HUES6 (cell line): ENCODE data around the gene GLRX3.
"Not testable (repeated sequence)": the region's sequence is repeated elsewhere in the genome, so short reads cannot be mapped to it uniquely, and the experiment has no call there.

Experiments used
- H3K27ac ChIP-seq: 2 replicates; pipeline ENCODE4 v1.7.0; 2013; ENCODE audit warnings: low read depth, mild to moderate bottlenecking, low read length, inconsistent platforms
- H3K27me3 ChIP-seq: 2 replicates; pipeline ENCODE4 v1.6.1; 2013; ENCODE audit warnings: low read length; ENCODE audit not compliant: control insufficient read depth, insufficient read depth
- H3K36me3 ChIP-seq: 2 replicates; pipeline ENCODE4 v1.6.1; 2013; ENCODE audit warnings: low read length; ENCODE audit not compliant: control insufficient read depth, insufficient read depth
- H3K4me1 ChIP-seq: 2 replicates; pipeline ENCODE4 v1.6.1; 2013; ENCODE audit warnings: low read length; ENCODE audit not compliant: control insufficient read depth, insufficient read depth
- H3K4me3 ChIP-seq: 2 replicates; pipeline ENCODE4 v1.5.1; 2013; ENCODE audit warnings: low read depth, low read length
- H3K9ac ChIP-seq: one replicate; pipeline ENCODE4 v1.6.1; 2013; ENCODE audit warnings: mild to moderate bottlenecking, low read length
- H3K9me3 ChIP-seq: 2 replicates; pipeline ENCODE4 v1.6.1; 2013; ENCODE audit warnings: low read depth, low read length; ENCODE audit not compliant: control insufficient read depth, insufficient read depth

GLRX3 gene

GRCh38 chr10:130136226-130137089, at the start of gene GLRX3:
Gene GLRX3 (plus strand): TSS chr10:130136391. CDS start chr10:130136421, 30 bp downstream.
- Histone ChIP-seq H3K27me3 (no peaks in the 10 kb centered on the region), H3K4me3 (peak within 1 kb of the TSS; percentile 97), H3K4me1 (peaks cover 15% of the 10 kb centered on the region), H3K9ac (peak within 1 kb of the TSS; percentile 80), H3K36me3 (peaks cover 2% of the 10 kb centered on the region; the same call in 1 of the 2 replicates), H3K9me3 (no peaks in the 10 kb centered on the region), H3K27ac (peak within 1 kb of the TSS; percentile 93; the same call in 1 of the 2 replicates)

- H3K9ac ChIP-seq, H3K9me3 ChIP-seq, H3K4me1 ChIP-seq, H3K27ac ChIP-seq, H3K36me3 ChIP-seq, H3K4me3 ChIP-seq, H3K27me3 ChIP-seq: not testable (repeated sequence)
Observed at GRCh38 chr10:130090565-130090964, 45.6 kb upstream of the GLRX3 start.

DNA sequence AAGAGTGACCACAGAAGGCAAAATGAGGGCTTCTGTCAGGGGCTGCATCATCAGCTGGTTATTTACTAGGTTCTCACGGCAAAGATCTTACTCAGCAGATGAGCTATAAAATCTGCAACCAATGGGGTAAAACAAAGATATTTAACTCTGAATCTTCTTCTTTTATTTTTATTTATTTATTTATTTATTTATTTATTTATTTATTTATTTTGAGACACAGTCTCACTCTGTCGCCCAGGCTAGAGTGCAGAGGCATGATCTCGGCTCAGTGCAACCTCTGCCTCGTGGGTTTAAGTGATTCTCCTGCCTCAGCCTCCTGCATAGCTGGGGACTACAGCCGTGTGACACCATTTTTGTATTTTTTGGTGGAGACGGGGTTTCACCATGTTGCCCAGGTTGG, 36.8 kb upstream of the GLRX3 start:
- Histone ChIP-seq H3K27me3 (no peaks in the 10 kb centered on the region), H3K36me3 (no peaks in the 10 kb centered on the region), H3K9me3 (no peaks in the 10 kb centered on the region), H3K9ac (no peak overlapping the region), H3K27ac (no peak overlapping the region), H3K4me1 (no peaks in the 10 kb centered on the region), H3K4me3 (no peak overlapping the region)

- no peaks in the 10 kb centered on the region for H3K36me3 ChIP-seq
- peaks cover 12% of the 10 kb centered on the region for H3K4me1 ChIP-seq
- H3K9me3 ChIP-seq = no peaks in the 10 kb centered on the region
- H3K9ac ChIP-seq = peak overlapping the region; percentile 37
- H3K27me3 ChIP-seq = no peaks in the 10 kb centered on the region
- H3K4me3 ChIP-seq = peak overlapping the region; percentile 44
- 0 out of 2 replicates have a peak overlapping the region, but pooled peaks have one; percentile 27 for H3K27ac ChIP-seq
Observed at GRCh38 chr10:130105724-130106123, 30.5 kb upstream of the GLRX3 start.

DNA sequence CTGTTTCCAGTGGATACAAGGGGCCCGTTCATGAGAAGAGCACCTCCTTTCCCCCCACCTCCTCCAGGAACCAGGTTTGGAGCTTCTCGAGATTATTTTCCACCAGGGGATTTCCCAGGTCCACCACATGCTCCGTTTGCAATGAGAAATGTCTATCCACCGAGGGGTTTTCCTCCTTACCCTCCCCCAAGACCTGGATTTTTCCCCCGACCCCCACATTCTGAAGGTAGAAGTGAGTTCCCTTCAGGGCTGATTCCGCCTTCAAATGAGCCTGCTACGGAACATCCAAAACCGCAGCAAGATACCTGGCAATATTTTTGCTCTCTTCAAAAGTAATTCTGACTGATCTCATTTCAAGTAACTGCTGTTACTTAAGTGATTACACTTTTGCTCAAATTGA, 28.0 kb upstream of the GLRX3 start:
- not testable (repeated sequence) for H3K27me3 ChIP-seq, H3K27ac ChIP-seq, H3K36me3 ChIP-seq, H3K4me3 ChIP-seq, H3K9me3 ChIP-seq, H3K9ac ChIP-seq
- peaks cover 12% of the 10 kb centered on the region for H3K4me1 ChIP-seq

- no peaks in the 10 kb centered on the region for H3K36me3 ChIP-seq
- H3K9me3 ChIP-seq = peaks cover 11% of the 10 kb centered on the region
- H3K27ac ChIP-seq = no peak overlapping the region
- H3K9ac ChIP-seq = no peak overlapping the region
- H3K27me3 ChIP-seq = no peaks in the 10 kb centered on the region
- peak overlapping the region; percentile 91 for H3K4me3 ChIP-seq
- peaks cover 12% of the 10 kb centered on the region for H3K4me1 ChIP-seq
Observed at GRCh38 chr10:130108934-130109604, 27.1 kb upstream of the GLRX3 start.

GRCh38 chr10:130109796-130110245, 26.4 kb upstream of the GLRX3 start:
- Histone ChIP-seq H3K9ac (peak overlapping the region; percentile 82), H3K27me3 (no peaks in the 10 kb centered on the region), H3K36me3 (no peaks in the 10 kb centered on the region), H3K4me3 (peak overlapping the region; percentile 91), H3K9me3 (peaks cover 11% of the 10 kb centered on the region), H3K4me1 (peaks cover 12% of the 10 kb centered on the region), H3K27ac (peak overlapping the region; percentile 33; the same call in 1 of the 2 replicates)

DNA sequence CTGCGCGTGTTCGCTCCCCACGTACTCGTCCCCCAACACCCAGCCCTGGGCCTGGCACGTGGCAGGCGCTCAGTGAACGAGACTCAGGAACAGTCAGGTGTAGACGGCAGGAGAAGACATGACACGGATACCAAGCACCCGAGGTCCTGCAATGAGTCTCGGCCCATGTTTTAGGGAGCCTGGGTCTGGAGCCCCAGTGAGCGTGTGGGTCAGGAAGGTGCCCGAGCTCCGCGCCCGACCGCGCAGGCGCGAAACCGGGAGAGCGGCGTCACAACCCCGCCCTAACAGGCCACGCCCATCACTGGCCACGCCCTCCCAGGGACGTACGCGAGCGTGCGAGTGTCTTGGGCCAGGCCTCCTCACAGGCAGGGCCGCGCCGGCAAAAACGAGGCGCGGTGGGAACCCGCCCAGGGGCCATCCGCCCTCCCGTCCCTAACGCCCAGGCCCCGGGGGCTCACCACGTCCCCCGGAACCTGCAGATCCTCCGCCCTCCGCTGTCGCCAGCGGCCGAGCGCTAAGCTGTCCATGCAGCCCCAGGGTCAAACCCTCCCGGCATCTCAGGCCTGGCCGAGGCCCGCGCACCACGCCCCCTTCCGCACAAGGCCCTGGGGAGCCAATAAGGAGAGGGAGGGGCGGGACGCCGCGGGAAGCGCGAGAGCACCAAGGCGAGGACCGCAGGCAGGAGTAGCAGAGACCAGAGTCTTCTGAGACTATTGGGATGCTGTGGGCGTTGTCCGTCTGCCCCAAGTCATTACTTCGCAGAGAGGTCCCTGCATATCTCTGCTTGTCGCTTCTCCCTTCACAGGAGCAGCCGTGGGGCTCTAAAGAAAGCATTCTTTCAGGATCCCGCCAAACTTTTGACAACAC, 25.7 kb upstream of the GLRX3 start, which contains the start of gene C10orf143:
TSS of gene C10orf143 (minus strand) at position 585 of the 867 bp plus-strand sequence. CDS start at position 527, 58 bp downstream.
- Histone ChIP-seq H3K9me3 (peaks cover 15% of the 10 kb centered on the region), H3K4me3 (peak within 1 kb of the TSS; percentile 91), H3K9ac (peak within 1 kb of the TSS; percentile 82), H3K27me3 (no peaks in the 10 kb centered on the region), H3K4me1 (peaks cover 12% of the 10 kb centered on the region), H3K36me3 (no peaks in the 10 kb centered on the region), H3K27ac (peak within 1 kb of the TSS; percentile 66; the same call in 1 of the 2 replicates)

DNA sequence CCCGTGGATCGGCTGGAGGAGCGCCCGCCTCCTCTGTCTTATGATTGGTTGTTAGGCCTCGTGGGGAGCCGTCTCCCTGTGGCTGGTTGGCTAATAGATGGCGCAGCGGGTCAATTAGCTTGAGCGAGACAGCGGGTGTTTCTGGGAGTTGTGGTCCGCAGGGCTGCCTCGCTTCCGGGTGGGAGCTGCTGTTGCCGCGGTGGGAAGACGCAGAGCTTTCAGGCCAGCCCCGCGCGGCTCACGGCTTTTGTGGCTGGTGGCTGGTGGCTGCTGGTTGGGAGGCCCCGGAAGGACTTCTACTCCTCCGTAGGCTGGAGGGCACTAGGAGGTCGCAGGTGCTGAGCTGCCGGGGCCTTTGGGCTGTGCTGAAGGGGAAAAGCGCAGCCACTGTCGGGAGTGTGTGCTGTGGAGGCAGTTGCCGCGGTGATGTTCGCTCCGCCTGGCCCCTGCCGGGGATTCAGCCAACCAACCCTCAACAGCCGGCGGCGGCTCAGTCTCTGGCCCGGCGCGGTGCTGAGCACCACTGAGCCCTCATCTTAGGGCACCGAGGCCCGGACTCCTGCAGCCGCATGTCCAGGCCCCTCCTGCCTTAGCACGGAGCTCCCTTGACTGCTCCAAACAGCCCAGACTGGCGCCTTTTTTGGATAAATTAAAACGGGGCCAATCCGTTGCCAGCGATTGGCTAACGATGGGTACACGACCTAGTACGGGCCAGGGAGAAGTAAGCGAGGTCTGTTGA, 24.9 kb upstream of the GLRX3 start:
- Histone ChIP-seq H3K27ac (no peak overlapping the region; the same call in 1 of the 2 replicates), H3K36me3 (no peaks in the 10 kb centered on the region), H3K4me1 (peaks cover 12% of the 10 kb centered on the region), H3K27me3 (no peaks in the 10 kb centered on the region), H3K4me3 (peak overlapping the region; percentile 91), H3K9ac (peak overlapping the region; percentile 82), H3K9me3 (peaks cover 20% of the 10 kb centered on the region)

- Histone ChIP-seq H3K9me3 (peaks cover 22% of the 10 kb centered on the region), H3K36me3 (no peaks in the 10 kb centered on the region), H3K27me3 (no peaks in the 10 kb centered on the region), H3K9ac (no peak overlapping the region), H3K4me3 (peak overlapping the region; percentile 91), H3K4me1 (peaks cover 12% of the 10 kb centered on the region), H3K27ac (no peak overlapping the region)
Observed at GRCh38 chr10:130111852-130112180, 24.4 kb upstream of the GLRX3 start.
